Measurements from ENCODE around the gene DOCK3.

The DOCK3 gene

DNA sequence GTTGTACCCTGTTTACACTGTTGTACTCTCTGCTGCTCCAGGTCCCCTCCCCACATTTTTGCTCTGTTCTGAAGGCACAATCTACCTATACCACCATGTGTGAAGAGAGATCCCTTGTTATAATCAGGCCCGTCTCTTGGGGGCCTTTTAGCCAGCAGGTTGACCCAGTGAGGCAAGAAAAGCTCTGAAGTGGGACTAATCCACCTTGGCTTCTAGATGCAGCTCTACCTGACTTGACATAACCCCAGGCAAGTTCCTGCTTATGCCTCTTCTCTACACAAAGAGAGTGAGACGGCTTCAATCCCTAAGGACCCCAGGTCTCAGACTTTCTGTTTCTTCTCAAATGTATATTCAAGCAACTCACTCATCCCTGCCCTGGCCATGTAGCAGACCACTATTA lies 653.5 kb downstream of the DOCK3 start:
- no peak for DNase-seq (ENCODE audit: low read depth in 2 of 2)

DNA sequence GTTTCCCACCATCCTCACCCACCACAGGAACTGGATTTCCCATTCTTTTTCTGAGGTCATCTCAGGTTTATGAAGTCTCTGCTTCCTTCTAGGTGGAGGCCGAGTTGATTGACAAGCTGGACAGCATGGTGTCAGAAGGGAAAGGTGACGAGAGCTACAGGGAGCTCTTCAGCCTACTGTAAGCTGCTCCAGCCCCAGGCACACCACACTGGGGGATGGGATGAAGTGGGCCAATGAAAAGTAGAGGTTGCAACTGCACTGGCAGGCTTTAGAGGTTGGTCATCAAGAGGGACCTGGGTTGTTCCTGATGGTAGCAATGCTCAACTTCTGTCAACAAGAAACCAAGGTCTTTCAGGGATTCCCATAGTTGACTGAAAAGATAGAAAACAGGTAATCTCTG lies 655.3 kb downstream of the DOCK3 start:
- no peak for DNase-seq (ENCODE audit: low read depth in 2 of 2)

GRCh38 chr3:51332156-51332555 lies 657.4 kb downstream of the DOCK3 start:
- no peak for DNase-seq (ENCODE audit: low read depth in 2 of 2)

- no peak for DNase-seq (ENCODE audit: low read depth in 2 of 2)
Measured at GRCh38 chr3:51333021-51333420, 658.3 kb downstream of the DOCK3 start.

DNA sequence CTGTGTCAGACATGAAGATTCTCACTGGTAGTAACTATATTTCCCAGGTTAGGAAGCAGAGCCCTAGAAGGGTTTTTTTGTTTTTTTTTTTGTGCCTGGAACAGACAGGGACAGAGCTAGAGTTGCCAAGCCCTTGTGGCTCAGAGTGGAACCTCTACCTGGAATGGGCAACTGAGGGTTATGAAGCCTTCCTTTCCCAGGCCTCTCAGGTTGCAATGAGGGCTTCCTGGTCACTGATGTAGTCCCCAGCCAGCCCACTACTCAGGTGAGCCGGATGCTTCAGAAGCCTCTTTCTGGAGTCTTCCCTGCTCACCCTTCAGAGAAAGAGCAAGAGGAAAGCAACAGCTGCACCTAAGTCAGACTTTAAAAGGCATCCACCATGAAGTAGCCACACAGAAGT lies 661.5 kb downstream of the DOCK3 start:
- no peak for DNase-seq (ENCODE audit: low read depth in 2 of 2)

- DNase-seq (ENCODE audit: low read depth in 2 of 2), result no peak
Measured at GRCh38 chr3:51337666-51338065, 662.9 kb downstream of the DOCK3 start.

DNA sequence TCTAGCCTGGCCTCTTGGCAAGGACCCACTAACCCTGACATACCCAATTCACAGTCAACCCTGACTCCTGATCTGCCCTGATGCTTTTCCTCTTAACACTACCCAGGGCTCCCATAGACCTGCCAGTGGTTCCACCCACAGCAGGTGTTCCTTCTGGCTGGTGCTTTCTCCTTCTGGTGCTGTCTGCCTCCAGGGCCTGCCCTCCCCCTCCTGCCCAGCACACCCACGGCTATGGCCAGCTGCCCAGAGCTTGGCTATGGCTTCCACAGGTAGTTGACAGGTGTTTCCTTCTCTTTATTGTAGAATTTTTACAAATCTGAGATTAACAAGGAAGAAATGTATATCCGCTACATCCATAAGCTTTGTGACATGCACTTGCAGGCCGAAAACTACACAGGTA lies 663.9 kb downstream of the DOCK3 start:
- DNase-seq (ENCODE audit: low read depth in 2 of 2), result no peak

- no peak for DNase-seq (ENCODE audit: low read depth in 2 of 2)
Measured at GRCh38 chr3:51340013-51340829, 665.5 kb downstream of the DOCK3 start.

- no peak for DNase-seq (ENCODE audit: low read depth in 2 of 2)
Measured at GRCh38 chr3:51340989-51341636, 666.4 kb downstream of the DOCK3 start.

GRCh38 chr3:51343918-51344687 lies 669.4 kb downstream of the DOCK3 start:
- no peak for DNase-seq (ENCODE audit: low read depth in 2 of 2)

DNA sequence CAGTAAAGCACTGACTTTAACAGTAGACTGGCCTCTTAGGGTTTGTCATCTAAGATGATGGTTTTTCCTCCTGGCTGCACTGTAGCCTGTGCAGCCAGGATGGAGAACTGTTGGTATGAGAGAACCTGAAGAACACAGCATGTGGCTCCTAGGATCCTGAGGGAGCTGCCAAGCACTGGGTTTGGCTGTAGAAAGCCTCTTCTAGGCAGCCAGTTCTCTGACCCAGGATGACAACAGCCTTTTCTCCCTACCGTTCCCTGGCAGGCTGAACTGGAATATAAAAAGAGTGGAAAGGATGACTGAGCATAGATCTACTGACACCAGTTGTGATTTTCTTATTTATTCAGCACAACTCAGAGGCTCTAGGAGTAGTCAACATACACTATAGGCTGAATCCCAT lies 676.0 kb downstream of the DOCK3 start:
- DNase-seq (ENCODE audit: low read depth in 2 of 2), result no peak

DNA sequence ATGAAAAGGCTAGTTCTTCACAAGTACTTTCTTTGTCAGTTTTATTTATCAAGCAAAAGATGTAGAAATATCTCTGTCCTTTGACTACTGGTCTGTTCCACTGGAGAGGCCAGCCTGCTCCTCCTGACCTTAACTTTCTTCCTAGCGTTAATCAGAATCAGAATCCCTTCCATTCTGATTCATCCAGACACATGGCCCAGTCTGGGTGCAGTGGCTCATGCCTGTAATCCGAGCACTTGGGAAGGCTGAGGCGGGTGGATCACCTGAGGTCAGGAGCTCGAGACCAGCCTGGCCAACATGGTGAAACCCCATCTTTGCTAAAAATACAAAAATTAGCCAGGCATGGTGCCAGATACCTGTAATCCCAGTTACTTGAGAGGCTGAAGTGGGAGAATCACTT lies 678.4 kb downstream of the DOCK3 start:
- no peak for DNase-seq (ENCODE audit: low read depth in 2 of 2)

DNA sequence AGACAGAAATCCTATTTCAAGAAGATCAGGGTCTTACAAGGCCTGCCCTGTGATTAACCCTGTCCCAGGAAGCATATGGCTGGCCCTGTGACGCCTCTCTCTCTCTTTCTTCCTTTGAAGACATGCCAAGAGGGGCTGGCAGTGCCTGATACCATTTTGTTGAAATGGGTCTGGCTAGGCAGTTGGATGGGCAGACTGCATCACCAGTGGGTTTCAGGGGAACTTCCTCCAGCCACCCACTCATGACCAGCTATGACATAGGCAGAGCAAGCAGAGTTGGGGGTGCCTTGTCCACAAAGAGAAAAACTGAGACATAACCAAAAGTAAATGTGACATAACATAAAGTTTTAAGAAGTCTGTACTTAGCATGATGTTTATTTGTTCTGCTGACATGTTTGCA lies 679.0 kb downstream of the DOCK3 start:
- DNase-seq (ENCODE audit: low read depth in 2 of 2), result no peak

GRCh38 chr3:51354172-51354571 lies 679.4 kb downstream of the DOCK3 start:
- DNase-seq (ENCODE audit: low read depth in 2 of 2), result no peak

- no peak for DNase-seq (ENCODE audit: low read depth in 2 of 2)
Measured at GRCh38 chr3:51354731-51355615, 680.2 kb downstream of the DOCK3 start.

- DNase-seq (ENCODE audit: low read depth in 2 of 2), result no peak
Measured at GRCh38 chr3:51355891-51356578, 681.3 kb downstream of the DOCK3 start.

GRCh38 chr3:51357856-51358255 lies 683.1 kb downstream of the DOCK3 start:
- DNase-seq (ENCODE audit: low read depth in 2 of 2), result no peak

GRCh38 chr3:51358981-51359380 lies 684.3 kb downstream of the DOCK3 start:
- no peak for DNase-seq (ENCODE audit: low read depth in 2 of 2)

- DNase-seq (ENCODE audit: low read depth in 2 of 2), result no peak
Measured at GRCh38 chr3:51360806-51361205, 686.1 kb downstream of the DOCK3 start.

- no peak for DNase-seq (ENCODE audit: low read depth in 2 of 2)
Measured at GRCh38 chr3:51361746-51362145, 687.0 kb downstream of the DOCK3 start.

DNA sequence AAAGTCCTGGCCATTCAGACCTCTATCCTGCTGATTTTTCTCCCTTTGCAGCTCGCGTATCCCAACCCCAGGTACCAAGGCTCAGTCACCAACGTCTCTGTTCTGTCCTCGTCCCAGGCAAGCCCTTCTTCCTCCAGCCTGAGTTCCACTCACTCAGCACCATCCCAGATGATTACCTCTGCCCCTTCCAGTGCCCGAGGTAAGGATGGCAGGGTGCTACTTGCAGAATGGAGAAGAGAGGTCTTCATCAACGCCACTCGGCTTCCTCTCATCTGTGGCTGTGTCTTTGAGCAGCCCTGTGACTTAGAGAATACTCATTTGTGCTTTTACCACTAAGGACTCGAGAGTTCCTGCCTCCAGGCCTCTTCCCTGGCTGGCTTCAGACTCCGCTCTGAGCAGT lies 687.7 kb downstream of the DOCK3 start:
- DNase-seq (ENCODE audit: low read depth in 2 of 2), result no peak
